ENCODE measurements around the gene TUBGCP3. TPM values are rescaled to one million over a fixed set of nuclear protein-coding genes. Genes with fewer than 3 reads are reported as not detected.

Gene TUBGCP3
- total RNA-seq, 4 donors from 2014 or later: 18.4 to 39.4 (median 27.4) TPM

DNA sequence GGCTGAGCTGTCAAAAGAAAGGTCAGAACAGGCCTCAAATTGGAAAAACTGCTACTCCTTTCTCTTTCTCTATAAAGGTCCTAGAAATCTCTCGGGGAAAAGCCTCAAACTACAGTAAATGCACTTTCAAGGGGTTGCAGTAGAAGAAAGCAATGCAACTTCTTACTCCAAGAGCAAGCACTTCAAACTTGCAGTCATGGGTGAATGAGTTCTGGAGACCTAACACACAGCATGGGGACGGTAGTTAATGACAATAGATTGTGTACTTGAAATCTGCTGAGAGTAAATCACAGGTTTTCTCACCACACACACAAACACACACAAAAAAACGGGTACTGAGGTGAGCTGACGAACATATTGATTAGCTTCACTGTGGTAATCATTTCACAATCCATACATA lies 11.8 kb downstream of the TUBGCP3 start:
- no peak for ATAC-seq (ENCODE audit: low FRiP score)
- DNase-seq (ENCODE audit: low spot score): no peak
- TF ChIP-seq, protein P1, sequence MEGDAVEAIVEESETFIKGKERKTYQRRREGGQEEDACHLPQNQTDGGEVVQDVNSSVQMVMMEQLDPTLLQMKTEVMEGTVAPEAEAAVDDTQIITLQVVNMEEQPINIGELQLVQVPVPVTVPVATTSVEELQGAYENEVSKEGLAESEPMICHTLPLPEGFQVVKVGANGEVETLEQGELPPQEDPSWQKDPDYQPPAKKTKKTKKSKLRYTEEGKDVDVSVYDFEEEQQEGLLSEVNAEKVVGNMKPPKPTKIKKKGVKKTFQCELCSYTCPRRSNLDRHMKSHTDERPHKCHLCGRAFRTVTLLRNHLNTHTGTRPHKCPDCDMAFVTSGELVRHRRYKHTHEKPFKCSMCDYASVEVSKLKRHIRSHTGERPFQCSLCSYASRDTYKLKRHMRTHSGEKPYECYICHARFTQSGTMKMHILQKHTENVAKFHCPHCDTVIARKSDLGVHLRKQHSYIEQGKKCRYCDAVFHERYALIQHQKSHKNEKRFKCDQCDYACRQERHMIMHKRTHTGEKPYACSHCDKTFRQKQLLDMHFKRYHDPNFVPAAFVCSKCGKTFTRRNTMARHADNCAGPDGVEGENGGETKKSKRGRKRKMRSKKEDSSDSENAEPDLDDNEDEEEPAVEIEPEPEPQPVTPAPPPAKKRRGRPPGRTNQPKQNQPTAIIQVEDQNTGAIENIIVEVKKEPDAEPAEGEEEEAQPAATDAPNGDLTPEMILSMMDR (IDR thresholded peaks at IDR 0.05): no peak

DNA sequence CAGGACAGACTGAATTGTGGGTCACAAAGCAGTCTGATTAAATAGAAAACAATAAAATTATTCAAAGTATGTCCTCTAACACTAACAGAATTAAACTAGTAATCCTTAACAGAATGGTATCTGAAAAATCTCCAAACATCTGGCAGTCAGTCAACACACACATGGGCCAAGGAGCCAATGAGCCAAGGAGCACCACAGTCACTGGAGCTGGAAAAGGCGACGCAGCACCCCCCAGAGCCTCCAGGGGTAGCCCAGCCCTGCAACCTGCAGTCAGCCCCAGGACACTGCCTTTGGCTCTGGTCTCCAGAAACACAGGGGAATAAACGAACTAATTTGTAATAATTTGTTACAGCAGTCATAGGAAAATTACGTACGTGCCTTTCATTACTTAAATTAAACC lies 12.3 kb downstream of the TUBGCP3 start:
- DNase-seq (ENCODE audit: low spot score) (no peak), ATAC-seq (ENCODE audit: low FRiP score) (no peak)
- TF ChIP-seq, protein P1 (IDR thresholded peaks at IDR 0.05): no peak

DNA sequence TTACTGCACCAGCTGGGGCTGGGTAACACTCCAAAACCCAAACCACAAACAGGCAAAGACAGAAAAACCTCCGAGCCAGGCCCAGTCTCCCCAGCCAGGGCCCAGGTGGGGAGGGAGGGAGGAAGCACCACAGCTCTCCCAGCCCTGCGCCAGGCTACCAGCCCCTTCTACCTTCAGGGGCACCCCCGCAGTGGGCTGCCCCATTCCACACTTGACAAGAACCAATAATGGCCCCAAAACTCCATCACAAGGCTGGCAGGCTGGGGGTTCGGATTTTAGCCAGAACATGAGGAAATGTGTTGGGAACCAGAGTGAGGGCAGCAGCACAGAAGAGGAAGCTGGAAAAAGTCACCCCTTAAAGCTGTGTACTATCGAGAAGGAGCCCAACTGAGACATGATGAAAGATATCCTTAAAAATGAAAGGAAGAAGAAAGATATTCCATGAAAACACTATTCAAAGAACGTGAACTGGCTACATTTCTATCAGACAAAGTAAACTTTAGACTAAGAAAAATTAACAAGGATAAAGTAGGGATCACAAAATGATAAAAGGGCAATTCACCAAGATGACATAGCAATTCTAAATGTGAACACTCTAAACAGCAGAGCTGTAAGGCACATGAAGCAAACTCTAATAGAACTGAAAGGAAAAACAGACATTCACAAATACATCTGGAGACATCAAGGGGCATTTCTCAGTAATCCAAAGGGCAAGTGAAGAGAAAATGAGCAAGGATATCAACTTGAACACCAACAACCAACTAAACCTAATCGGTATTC lies 12.9 kb downstream of the TUBGCP3 start:
- TF ChIP-seq, protein P1 (IDR thresholded peaks at IDR 0.05): no peak
- no peak for DNase-seq (ENCODE audit: low spot score)
- ATAC-seq (ENCODE audit: low FRiP score): no peak

DNA sequence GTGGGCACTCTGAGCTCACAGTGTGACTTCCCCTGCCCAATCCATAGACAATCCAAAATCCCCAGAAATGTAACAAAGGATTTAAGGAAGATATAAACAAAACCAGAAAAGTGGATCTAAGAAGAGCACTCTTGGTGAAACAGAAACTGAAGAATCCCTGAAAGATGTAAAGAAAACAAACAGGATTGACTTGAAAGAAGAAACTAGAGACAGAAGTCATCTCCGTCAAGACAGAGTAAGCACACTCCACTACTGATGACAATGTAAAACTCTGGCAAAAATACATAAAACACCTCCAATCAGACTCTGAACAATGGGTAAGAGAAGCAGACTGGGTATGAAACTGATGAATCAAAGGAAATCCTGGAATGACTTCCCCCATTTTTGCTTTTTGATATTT lies 13.5 kb downstream of the TUBGCP3 start:
- ATAC-seq (ENCODE audit: low FRiP score) (no peak), DNase-seq (ENCODE audit: low spot score) (no peak)
- TF ChIP-seq, protein P1 (IDR thresholded peaks at IDR 0.05): no peak

DNA sequence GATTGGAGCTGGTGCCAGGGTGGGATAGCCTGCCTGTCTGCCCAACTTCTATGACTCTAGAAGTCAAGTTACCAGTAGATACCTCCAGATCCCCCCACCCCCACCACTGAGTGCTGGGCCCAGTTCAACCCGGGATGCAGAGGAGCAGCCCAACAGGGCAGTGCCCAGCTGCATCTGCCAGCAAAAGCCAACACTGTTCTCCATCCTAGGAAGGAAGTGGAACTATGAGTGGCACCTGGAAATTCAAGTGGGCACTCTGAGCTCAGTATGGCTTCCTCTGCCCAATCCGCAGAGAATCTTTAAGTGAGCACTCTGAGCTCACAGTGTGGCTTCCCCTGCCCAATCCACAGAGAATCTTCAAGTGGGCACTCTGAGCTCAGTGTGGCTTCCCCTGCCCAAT lies 14.2 kb downstream of the TUBGCP3 start:
- ATAC-seq (ENCODE audit: low FRiP score) (no peak), DNase-seq (ENCODE audit: low spot score) (no peak)
- TF ChIP-seq, protein P1 (IDR thresholded peaks at IDR 0.05): no peak

DNA sequence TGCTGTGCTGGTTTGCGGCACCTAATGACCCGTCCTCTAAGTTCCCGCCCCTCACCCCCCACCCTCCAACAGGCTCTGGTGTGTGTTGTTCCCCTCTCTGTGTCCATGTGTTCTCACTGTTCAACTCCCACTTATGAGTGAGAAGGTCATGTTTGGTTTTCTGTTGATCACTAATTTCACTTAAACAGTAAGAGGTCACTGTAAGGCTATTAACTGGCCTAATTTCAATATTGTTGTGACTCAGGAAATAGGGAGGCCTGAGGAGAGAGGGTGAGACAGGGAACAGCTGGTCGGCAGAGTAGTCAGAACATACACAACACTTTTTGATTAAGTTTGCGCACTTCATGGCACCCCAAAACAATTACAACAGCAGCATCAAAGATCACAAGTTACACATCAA lies 15.6 kb downstream of the TUBGCP3 start:
- DNase-seq (ENCODE audit: low spot score) (no peak), ATAC-seq (ENCODE audit: low FRiP score) (no peak)
- TF ChIP-seq, protein P1 (IDR thresholded peaks at IDR 0.05): no peak

DNA sequence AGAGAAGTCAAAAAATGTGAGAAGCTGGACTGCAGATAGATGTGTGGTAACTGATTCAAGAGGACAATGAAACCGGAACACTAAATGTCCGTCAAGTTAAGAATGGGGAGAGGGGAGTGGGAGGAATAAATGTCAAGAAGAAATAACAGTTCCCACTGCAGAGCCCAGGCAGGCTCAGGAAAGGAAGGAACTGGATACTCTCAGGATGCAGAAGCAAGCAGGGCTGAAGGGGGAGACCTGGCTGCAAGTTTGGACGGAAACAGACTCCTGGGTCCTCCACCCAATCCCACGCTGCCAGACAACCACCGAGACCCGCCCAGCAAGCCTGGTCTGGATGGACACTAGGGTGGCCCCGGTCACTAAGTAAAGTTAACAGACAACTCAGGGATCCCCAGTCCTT lies 18.1 kb downstream of the TUBGCP3 start:
- ATAC-seq (ENCODE audit: low FRiP score): no peak
- DNase-seq (ENCODE audit: low spot score): no peak
- TF ChIP-seq, protein P1 (IDR thresholded peaks at IDR 0.05): no peak
